ENCODE measurements around the gene HLA-DMB.
A peak's percentile ranks its signal among the peaks of the same experiment; 100 is the strongest.

- no peak for TF ChIP-seq CTCF (IDR thresholded peaks at IDR 0.05)
- peak in 1 of 3 donors; percentile 20 for TF ChIP-seq POLR2AphosphoS5 (IDR thresholded peaks at IDR 0.05)
- TF ChIP-seq EP300 (IDR thresholded peaks at IDR 0.05), result no peak
These were observed 31.7 kb upstream of the HLA-DMB start for GRCh38 chr6:32972353-32973143.
